ENCODE measurements around the gene MZT2B.
"Not testable (repeated sequence)": the region's sequence is repeated elsewhere in the genome, so short reads cannot be mapped to it uniquely, and the experiment has no call there.

The MZT2B gene

DNA sequence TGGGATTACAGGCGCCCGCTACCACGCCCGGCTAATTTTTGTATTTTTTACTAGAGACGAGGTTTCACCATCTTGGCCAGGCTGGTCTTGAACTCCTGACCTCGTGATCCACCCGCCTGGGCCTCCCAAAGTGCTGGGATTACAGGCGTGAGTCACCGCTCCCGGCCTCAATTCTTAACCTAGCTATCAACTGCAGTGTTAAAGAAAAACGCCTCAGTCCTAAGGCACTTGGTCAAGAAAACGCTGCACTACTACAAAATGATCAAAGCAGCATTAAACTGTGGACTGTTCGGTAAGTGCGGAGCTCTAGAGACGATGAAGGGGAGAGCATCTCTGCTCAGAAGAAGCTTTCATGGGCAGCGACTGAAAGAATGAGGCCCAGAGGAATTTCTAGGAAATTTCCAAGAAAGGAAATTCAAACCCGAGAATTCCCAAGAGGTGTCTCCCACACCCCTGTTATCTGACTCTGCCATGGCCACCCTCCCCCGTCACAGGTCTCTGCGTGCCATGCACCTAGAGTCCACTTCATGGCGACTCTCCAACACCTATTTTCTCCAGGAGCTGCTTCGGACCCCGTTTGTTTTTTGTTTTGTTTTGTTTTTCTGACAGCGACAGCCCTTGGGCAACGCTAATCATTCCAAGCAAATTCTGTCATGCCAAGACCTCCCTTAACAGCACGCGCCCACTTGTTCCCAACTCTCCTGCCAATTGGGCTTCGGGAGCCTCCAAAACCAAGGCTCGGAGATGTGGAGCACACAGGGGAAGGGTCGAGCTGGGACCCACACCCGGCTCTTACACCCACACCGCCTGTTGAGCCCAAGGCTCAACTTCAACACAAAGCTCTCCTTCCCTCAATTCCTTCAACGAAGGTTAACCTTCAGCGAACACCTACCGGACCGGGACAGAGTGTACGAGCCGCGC lies 1.4 kb upstream of the MZT2B start:
- DNase-seq, result not testable (repeated sequence)

DNA sequence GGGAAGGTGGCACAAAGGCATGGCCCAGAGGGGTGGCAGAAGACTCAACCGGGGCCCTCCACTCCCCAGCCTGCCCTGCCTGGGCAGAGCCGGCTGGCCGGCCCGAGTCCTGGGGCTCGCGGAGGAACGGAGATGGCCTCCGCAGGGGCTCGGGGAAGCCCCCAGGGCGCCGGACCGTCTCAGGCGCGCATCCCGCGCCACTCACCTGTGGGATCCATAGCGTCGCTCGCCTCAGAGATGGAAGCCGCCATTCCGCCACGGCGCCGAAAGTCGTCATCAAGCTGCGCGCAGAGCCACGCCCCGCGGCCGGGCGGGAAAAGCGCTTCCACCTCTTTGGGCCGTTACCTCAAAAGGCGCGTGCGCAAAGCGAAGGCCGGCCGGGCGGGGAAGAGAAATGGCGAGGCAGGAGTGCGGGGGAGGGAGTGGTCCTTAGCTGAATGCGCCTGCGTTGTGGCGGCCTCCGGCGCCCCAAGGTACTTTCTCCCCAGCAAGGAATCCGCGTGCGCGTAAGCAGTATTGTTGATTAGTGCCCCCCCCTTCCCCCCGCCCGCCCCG lies 660 bp upstream of the MZT2B start, which contains the start of gene SMPD4:
SMPD4 (minus strand) TSS at position 278 of the 555 bp plus-strand sequence. CDS start 5,010 bp downstream, outside the sequence.
- peak; percentile 94 for DNase-seq

DNA sequence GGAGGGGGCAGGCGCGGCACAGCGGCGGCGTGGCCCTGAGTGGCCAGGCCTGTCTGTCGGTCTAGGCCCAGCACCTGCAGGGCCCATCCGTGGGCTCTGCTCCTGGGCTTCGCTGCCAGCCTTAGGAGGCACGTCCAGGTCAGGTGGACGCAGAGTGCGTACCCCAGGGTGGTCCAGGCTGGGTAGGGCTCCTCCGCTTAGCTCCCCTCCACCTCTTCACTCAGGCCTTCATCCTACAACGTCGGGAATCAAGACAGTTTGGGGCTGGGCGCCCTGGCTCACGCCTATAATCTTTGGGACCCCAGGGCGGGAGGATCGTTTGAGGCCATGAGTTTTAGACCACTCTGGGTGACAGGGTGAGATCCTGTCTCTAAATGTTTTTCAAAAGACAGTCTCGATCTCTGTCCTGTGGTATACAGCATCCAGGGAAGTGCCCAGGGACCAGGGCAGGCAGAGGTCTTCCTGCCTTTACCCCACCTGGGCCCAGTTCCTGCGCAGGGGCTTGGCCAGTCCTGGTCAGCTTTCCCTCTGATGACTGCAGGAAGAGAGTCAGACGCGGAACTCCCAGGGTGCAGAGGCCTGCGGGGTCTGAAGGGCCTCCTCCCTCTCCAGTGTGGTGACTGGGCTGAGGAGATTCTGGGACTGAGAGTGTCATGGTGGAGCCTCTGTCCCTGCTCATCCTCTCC lies 907 bp downstream of the MZT2B start:
- DNase-seq, result not testable (repeated sequence)

DNA sequence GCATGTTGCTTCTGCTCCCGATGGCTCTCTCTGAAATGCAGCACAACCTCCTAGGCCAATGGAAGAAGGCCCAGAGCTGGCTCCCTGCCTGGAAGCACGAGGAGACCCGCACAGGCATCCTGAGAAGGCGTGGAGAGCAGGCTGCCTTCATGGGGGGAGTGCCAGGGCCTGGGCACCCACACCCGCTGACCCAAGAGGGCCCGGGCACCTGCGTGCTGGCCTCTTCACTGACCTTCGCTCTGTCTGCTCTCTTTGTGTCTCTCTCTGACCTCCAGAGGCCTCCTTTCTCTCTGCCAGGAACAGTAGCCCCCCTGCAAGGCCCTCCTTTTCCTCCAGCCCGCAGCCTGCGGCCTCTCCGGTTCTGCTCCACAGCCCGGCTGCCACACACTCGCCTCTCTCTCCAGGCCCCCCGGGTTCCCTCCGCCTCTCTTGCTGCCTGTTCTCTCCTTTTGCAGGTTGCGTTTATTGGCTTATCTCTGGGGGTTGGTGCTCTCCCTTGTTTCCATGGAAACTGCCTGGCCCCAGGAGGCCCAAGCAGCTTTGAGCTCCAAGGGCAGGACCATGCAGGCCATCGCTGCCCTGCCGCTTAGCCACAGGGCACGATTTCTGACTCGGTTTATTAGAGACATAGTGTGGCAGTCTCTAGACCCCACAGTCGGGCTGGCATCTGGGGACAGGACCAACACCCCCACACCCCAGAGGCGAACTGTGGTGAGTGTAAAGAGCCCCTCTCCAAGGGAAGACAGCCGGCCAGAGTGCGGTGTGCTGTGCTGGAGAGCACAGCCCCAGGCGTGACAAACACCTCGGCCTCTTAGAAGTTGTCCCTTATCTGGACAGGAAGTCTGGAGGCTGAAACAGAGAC lies 1.7 kb downstream of the MZT2B start:
- DNase-seq, result no peak

DNA sequence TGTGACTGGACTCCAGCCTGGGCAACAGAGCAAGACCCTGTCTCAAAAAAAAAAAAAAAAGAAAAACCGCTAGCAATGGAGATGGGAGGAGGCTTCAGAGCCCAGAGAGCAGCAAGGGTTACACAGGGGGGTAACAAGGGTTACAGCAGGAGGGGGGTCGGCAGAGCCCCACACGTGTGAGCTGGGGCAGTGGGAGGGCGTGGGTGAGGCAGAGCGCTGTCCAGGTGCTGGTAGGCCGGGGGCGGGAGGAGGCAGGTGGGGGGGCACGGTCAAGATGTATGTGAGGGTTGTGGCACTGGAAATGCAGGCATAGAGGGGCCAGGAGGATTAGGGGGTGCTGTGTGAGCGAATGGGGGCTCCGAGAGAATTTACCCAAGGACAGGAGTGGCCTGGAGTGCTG lies 3.4 kb downstream of the MZT2B start:
- DNase-seq, result no peak

DNA sequence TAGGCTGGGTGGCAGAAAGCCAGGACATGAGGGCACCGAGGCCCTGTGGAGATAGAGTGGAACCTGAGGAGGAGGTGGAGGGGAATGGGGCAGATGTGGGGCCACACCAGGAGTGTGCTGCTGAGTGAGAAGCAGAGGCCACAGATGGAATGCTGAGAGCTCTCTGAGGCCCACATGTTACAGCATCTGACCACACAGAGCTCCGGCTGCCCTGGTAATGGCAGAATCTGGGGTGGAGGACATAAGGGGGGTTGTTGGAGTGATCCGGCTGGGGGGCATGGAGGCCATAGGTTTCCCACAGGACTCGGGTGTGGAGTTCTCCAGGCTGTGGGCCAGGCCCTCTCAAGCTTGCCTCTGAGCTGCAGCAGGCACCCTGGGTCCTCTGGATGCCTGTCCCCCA lies 3.8 kb downstream of the MZT2B start:
- no peak for DNase-seq

DNA sequence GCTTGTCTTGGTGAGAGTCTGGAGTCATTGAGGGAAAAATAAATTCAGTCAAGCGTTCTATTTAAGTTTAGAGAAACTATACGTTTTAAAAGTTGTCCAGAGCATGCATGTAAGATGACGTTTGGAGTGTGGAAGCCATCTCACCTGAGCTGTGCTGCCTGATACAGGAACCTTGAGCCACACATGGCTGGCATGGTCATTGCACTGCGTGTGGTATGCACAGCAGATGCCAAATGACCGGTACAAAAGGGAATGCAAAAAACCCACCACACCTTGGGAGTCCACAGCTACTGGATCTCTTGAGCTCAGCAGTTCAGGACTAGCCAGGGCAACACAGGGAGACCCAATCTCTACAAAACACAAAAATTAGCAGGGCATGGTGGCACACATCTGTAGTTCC lies 4.3 kb downstream of the MZT2B start:
- DNase-seq, result no peak

DNA sequence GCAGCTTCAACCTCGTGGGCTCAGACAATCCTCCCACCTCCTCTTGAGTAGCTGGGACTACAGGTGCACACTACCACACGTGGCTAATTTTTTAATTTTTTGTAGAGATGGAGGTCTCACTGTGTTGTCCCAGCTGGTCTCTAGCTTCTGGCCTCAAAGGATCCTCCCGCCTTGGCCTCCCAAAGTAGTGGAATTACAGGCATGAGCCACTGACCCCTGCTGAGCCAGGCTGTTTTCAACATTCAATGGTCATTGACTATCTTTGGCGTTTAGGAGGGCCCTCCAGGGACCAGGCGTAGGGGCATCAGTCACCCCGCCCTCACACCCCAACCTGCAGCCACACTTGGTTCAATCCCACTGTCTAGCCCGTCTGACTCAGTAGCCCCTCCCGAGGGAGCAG lies 5.2 kb downstream of the MZT2B start:
- DNase-seq, result no peak

DNA sequence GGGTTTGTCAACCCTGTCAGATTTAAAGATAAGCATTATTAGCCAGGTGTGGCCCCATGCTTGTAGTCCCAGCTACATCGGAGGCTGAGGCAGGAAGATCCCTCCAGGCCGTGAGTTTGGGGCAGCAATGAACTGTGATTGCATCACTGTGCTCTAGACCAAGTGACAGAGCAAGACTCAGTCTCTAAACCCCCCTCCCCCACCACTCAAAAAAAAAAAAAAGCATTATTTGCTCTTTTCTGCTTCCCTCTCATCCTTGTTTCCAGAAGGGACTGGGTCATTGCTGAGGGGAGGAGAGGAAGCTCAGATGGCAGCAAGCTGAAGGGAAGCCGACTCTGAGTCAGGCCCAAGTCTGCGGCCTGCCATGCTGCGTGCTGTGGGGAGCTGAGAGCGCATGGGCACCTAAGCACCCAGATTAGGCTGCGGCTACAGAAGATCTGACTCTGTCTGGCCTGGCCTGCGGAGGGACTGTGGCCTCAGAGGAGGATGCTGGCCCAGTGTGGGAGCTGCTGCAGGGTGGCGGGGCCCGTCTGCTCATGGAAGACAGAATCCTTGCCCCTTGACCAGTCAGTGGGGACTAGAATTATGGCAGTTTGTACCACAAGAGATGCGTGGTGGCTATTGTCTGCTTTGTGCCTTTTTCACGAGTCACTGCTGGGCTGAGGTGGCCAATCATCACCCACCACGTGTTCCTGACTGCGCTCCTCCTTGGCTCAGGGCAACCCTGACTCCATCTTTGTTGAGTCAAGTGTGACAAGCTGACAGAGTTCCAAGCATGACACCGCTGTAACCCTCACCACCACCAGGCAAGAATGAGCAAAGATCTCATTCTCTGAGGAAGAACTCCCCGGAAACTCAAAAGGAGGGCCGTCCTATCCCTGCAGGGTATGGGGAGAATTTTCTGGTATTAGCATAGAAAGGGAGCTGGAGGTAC lies 6.1 kb downstream of the MZT2B start:
- not testable (repeated sequence) for DNase-seq

DNA sequence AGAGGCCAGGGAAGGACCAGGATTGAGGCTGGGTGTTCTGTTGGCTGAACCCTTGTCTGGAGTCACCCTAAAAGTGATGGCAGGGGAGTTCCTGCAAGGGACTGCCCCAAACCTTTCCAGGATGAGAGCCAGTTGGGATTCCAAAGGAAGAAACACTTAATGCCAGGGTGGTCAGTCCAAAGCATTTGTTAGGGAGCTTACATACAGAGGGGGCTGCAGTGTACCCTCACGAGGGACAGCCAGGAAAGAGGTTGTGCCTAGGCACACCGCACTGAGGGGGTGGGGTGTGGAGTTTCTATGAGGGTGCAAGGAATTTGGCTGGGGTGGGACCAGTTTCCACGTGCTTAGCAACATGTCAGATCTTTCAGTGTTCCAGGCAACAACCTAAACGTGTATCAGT lies 6.9 kb downstream of the MZT2B start:
- DNase-seq, result not testable (repeated sequence)

DNA sequence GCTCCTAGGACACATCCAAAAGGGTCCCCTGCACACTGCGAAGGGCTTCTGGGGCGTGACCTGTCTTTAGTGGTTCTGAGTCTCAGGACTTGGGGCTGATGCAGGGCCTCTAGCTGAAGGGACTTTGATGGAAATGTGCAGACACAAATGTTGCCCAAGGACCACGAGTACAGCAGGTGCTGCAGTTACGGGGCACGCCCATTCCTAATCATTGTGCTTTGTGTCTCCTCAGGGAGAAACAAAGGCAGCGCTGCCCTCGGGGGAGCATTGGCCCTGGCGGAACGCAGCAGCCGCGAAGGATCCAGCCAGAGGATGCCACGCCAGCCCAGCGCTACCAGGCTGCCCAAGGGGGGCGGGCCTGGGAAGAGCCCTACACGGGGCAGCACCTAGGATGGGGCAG lies 8.2 kb downstream of the MZT2B start:
- DNase-seq, result no peak

DNA sequence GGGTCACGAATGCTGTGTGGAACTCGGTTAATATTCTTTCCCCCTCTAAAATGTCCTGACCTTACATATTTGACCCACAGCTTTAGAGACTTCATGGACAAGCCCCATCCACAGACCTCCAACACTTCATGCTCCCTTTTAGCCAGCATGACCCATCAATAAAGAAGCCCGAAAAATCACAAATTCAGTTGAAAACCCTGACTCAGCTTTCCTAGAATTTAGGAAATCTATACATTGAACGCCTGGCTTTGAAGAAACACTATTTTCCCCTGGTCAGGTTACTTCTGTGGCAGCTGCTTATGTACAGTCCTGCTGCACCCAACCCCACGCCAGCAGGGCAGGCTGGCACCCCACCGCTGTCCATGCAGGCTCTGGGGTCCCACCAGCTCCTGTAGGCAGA lies 9.3 kb downstream of the MZT2B start:
- not testable (repeated sequence) for DNase-seq

DNA sequence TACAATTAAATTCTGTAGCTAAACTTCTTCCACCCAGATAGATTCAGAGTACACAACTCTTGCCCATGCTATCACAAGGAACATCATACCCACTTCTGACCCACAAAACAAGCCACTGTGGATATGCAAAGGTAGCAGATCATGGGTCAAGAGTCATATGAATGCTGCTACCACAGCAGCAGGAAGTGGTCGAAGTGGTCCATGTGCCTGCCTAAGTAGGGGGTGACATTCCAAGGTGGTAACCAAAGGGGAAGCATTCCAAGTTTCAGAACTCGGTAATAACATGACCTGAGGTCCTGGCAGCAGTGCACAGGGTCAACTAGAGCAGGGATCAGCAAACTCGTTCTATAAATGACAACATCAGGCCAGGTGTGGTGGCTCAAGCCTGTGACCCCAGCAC lies 10.4 kb downstream of the MZT2B start:
- DNase-seq, result not testable (repeated sequence)

DNA sequence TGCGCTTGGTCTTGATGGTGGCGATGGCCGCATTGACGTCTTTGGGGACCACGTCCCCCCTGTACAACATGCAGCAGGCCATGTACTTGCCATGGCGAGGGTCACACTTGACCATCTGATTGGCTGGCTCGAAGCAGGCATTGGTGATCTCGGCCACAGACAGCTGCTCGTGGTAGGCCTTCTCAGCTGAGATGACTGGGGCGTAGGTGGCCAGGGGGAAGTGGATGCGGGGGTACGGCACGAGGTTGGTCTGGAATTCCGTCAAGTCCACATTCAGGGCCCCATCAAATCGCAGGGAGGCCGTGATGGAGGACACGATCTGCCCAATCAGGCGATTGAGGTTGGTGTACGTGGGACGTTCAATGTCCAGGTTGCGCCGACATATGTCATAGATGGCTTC lies 11.8 kb downstream of the MZT2B start:
- DNase-seq, result not testable (repeated sequence)

DNA sequence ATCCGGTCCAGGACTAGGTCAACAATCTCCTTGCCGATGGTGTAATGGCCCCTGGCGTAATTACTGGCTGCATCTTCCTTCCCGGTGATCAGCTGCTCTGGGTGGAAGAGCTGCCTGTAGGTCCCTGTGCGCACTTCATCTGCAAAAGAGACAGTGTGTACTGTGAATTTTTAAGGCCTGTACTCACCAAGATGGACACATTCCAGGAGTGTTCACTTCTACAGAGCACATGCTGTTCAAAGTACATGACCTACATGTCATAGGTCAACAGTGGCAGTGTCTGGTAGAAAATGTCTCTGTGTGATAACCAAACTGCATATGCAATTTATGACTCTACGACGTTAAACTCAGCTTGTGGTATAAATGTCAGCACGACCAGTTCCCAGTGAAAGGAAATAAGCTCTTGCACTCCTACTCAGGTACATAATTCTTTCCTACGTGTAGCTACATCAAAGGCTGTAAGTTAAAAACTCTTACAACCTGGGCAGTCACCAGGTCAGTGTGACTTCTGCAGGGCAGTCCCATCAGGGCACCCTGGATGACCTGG lies 13.1 kb downstream of the MZT2B start:
- not testable (repeated sequence) for DNase-seq

DNA sequence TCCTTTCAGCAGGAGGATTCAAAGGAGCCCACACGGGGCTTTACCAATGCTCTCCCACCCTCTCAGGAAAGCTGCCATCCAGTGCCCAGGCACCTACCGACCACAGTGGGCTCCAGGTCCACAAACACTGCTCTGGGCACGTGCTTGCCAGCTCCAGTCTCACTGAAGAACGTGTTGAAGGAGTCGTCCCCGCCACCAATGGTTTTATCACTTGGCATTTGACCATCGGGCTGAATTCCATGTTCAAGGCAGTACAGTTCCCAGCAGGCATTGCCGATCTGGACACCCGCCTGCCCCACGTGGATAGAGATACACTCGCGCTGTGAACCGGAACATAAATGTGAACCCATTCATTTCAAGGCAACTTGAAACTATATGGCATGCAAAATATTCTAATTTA lies 14.0 kb downstream of the MZT2B start:
- not testable (repeated sequence) for DNase-seq

DNA sequence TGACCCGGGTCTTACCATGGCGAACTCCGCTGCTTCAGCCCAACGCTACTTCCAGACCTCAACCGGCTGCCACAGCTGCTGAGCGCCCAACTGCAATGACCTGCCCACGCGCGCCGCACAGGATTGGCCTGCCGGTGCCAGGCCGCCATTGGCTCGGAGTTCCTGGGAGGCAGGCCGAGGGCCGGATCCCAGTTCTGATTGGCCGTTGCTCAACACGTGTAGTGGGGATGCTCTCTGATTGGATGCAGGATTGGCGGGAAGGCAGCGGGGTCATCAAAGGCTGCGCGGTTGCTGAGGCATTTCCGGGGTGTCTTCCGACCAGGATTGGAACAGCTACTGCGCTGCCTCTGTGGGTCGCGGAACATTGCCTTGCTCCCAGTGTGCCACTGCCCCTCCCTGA lies 16.3 kb downstream of the MZT2B start, which contains the start of gene TUBA3E:
TUBA3E (minus strand) TSS at position 97 of the 400 bp plus-strand sequence; CDS start at position 18, 79 bp downstream.
- no peak for DNase-seq

DNA sequence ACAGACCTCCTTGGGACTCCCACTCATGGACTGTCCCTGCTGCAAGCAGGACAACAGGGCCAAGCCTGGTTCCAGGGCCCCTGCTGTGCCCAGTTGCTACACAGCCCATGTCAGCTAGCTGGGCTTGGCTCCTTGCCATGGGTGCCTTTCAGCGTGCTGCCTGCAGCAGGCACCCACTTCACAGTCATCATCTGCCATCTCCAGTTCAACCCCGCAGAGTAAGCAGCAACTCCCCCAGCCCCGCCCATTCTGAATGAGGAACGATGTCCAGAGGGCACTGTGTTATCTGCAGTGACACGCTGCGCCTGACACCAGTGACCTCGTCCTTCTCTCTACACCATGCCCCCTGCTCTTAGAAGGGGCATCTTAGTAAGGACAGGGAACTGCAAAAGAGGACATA lies 20.5 kb downstream of the MZT2B start:
- not testable (repeated sequence) for DNase-seq

DNA sequence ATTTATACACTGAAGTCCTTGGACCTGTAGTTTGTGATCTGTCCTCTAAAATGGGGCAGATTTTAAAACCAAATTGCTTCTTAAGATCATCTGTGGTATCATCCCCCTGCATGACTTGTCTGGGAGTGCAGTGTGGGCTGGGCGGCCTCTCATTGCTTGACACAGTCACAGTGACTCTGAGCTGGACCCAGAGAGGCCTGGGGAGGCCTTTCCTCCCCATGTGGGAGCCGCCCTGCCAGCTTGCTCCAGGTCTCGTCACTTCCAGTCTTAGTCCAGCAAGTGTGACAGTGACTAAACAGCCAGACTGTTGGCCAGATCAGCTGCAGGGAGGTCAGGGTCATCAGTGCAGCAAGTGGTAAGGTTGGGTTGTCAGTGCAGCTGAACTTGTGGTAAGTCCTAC lies 21.1 kb downstream of the MZT2B start:
- not testable (repeated sequence) for DNase-seq

DNA sequence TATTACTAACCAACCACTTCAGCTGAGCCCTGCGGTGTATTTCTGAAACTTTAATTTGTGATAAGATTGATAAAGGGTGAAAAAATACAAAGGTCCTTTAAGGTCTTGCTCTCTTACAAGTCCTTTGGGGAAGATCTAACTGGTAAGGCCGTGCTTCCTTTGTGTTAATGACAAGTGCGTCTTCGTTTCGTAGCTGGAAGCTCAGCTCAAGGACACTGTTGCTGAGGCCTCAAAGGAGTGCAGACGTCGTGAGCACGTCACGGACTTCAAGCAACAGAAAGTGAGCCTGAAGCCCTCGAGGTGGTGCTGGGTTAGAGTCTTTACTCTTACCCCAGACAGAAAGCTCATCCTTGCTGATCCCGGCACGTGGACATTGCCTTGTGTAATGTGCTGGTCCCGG lies 25.0 kb downstream of the MZT2B start:
- not testable (repeated sequence) for DNase-seq

DNA sequence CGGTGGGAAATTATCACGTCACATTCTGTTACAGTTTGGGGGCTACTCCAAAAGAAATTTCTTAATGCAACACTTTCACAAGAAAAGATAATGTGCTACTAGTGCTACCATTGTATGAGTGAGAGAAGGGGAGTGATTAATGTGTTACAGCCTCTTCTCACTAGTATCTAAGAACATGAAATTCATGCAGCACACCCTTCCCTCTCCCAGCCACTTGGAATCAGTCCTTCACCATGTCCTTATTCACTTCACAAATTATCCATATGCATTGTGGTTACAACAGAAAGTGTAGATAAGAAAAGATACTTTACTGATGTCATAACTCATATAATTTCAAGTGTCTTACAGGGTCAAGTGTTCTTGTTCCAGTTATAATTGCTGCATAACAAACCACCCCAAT lies 37.1 kb downstream of the MZT2B start:
- DNase-seq, result not testable (repeated sequence)
